KOPT-K1 (cell line): ENCODE measurements around the gene SPAG16.
"Not testable (repeated sequence)": the region's sequence is repeated elsewhere in the genome, so short reads cannot be mapped to it uniquely, and the experiment has no call there.

Experiments used
- H3K27ac ChIP-seq: fragments of 200-600 bp; sonication (generic); 2 replicates; pipeline ENCODE4 v1.5.1; 2016; ENCODE audit warnings: antibody characterized with exemption, mild to moderate bottlenecking, low read depth, low read length; ENCODE audit not compliant: poor library complexity, severe bottlenecking
- H3K36me3 ChIP-seq: fragments of 200-600 bp; sonication (generic); 2 replicates; pipeline ENCODE4 v1.5.1; 2017; ENCODE audit warnings: antibody characterized with exemption, mild to moderate bottlenecking, low read length, moderate library complexity; ENCODE audit not compliant: insufficient read depth
- H3K9me3 ChIP-seq: fragments of 200-600 bp; sonication (generic); 2 replicates; pipeline ENCODE4 v1.5.1; 2017; ENCODE audit warnings: antibody characterized with exemption, low read length, mild to moderate bottlenecking; ENCODE audit not compliant: insufficient read depth, poor library complexity, severe bottlenecking

Gene SPAG16

GRCh38 chr2:213252206-213252605 lies 32.1 kb upstream of the SPAG16 start:
- Histone ChIP-seq H3K36me3 (no peaks in the 10 kb centered on the region), H3K9me3 (no peaks in the 10 kb centered on the region), H3K27ac (no peak overlapping the region)

- Histone ChIP-seq H3K36me3 (no peaks in the 10 kb centered on the region), H3K27ac (no peak overlapping the region), H3K9me3 (no peaks in the 10 kb centered on the region)
Measured at GRCh38 chr2:213253162-213253561, 31.1 kb upstream of the SPAG16 start.

- Histone ChIP-seq H3K36me3 (no peaks in the 10 kb centered on the region), H3K9me3 (no peaks in the 10 kb centered on the region), H3K27ac (no peak overlapping the region)
Measured at GRCh38 chr2:213259266-213259665, 25.0 kb upstream of the SPAG16 start.

- H3K36me3 ChIP-seq, result no peaks in the 10 kb centered on the region
- H3K27ac ChIP-seq, result no peak overlapping the region
- no peaks in the 10 kb centered on the region for H3K9me3 ChIP-seq
Measured at GRCh38 chr2:213261237-213261636, 23.0 kb upstream of the SPAG16 start.

- Histone ChIP-seq H3K27ac (no peak overlapping the region), H3K36me3 (no peaks in the 10 kb centered on the region), H3K9me3 (no peaks in the 10 kb centered on the region)
Measured at GRCh38 chr2:213261715-213262114, 22.5 kb upstream of the SPAG16 start.

GRCh38 chr2:213265679-213266078 lies 18.6 kb upstream of the SPAG16 start:
- Histone ChIP-seq H3K36me3 (no peaks in the 10 kb centered on the region), H3K9me3 (no peaks in the 10 kb centered on the region), H3K27ac (no peak overlapping the region)

- no peak overlapping the region for H3K27ac ChIP-seq
- no peaks in the 10 kb centered on the region for H3K36me3 ChIP-seq
- H3K9me3 ChIP-seq, result no peaks in the 10 kb centered on the region
Measured at GRCh38 chr2:213266421-213266820, 17.8 kb upstream of the SPAG16 start.

- Histone ChIP-seq H3K9me3 (peaks cover 3% of the 10 kb centered on the region), H3K36me3 (no peaks in the 10 kb centered on the region), H3K27ac (no peak overlapping the region)
Measured at GRCh38 chr2:213271947-213272346, 12.3 kb upstream of the SPAG16 start.

GRCh38 chr2:213274143-213274542 lies 10.1 kb upstream of the SPAG16 start:
- Histone ChIP-seq H3K36me3 (no peaks in the 10 kb centered on the region), H3K9me3 (peaks cover 8% of the 10 kb centered on the region), H3K27ac (no peak overlapping the region)

- Histone ChIP-seq H3K9me3 (peaks cover 8% of the 10 kb centered on the region), H3K36me3 (no peaks in the 10 kb centered on the region)
Measured at GRCh38 chr2:213275265-213275664, 9.0 kb upstream of the SPAG16 start.

GRCh38 chr2:213277134-213277533 lies 7.1 kb upstream of the SPAG16 start:
- not testable (repeated sequence) for H3K9me3 ChIP-seq, H3K36me3 ChIP-seq

More at GRCh38 chr2:213275265-213275664, 9.0 kb upstream of the SPAG16 start:
- H3K27ac ChIP-seq, result no peak overlapping the region

GRCh38 chr2:213279116-213279620 lies 5.1 kb upstream of the SPAG16 start:
- no peak overlapping the region for H3K27ac ChIP-seq
- H3K9me3 ChIP-seq, result peaks cover 8% of the 10 kb centered on the region
- H3K36me3 ChIP-seq, result no peaks in the 10 kb centered on the region

More at GRCh38 chr2:213277134-213277533, 7.1 kb upstream of the SPAG16 start:
- H3K27ac ChIP-seq, result not testable (repeated sequence)

- Histone ChIP-seq H3K27ac (no peak overlapping the region), H3K9me3 (peaks cover 8% of the 10 kb centered on the region), H3K36me3 (no peaks in the 10 kb centered on the region)
Measured at GRCh38 chr2:213279971-213280370, 4.3 kb upstream of the SPAG16 start.

GRCh38 chr2:213281156-213281555 lies 3.1 kb upstream of the SPAG16 start:
- H3K27ac ChIP-seq, result no peak overlapping the region
- H3K9me3 ChIP-seq, result peaks cover 8% of the 10 kb centered on the region
- no peaks in the 10 kb centered on the region for H3K36me3 ChIP-seq

- Histone ChIP-seq H3K27ac (no peak overlapping the region), H3K36me3 (no peaks in the 10 kb centered on the region)
Measured at GRCh38 chr2:213285404-213285803, 1.1 kb downstream of the SPAG16 start.

GRCh38 chr2:213286161-213286560 lies 1.9 kb downstream of the SPAG16 start:
- no peaks in the 10 kb centered on the region for H3K36me3 ChIP-seq
- H3K9me3 ChIP-seq, result no peaks in the 10 kb centered on the region
- H3K27ac ChIP-seq, result no peak overlapping the region

More at GRCh38 chr2:213285404-213285803, 1.1 kb downstream of the SPAG16 start:
- H3K9me3 ChIP-seq, result no peaks in the 10 kb centered on the region
